ENCODE data around the gene TDRD10.

TDRD10 gene

DNA sequence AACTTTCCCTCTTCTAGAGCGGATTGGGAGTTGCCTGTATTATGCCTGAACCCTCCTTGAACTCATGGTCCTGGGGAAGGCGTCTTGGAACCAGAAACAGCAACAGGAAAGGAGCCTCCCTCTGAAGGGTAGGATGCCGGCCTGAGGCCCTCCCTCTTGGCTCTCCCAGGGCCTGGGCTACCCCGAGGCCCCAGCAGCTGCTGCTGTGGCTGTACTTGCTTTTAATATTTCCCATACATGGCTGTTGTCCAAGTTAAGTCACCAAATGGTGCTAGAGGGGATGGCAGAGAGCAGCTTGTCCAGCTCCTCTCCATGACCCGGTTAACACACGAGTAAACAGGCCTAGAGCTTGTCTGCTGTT lies 76.0 kb downstream of the TDRD10 start:
- no peak for TF ChIP-seq POLR2A (IDR thresholded peaks at IDR 0.05; ENCODE audit: low read depth, low read length)
- FAIRE-seq (no peak), DNase-seq (ENCODE audit: insufficient read length, low spot score) (no peak)

GRCh38 chr1:154579374-154579773 lies 77.4 kb downstream of the TDRD10 start:
- no peak for DNase-seq (ENCODE audit: insufficient read length, low spot score)
- TF ChIP-seq POLR2A (IDR thresholded peaks at IDR 0.05; ENCODE audit: low read depth, low read length), result no peak
- no peak for FAIRE-seq

DNA sequence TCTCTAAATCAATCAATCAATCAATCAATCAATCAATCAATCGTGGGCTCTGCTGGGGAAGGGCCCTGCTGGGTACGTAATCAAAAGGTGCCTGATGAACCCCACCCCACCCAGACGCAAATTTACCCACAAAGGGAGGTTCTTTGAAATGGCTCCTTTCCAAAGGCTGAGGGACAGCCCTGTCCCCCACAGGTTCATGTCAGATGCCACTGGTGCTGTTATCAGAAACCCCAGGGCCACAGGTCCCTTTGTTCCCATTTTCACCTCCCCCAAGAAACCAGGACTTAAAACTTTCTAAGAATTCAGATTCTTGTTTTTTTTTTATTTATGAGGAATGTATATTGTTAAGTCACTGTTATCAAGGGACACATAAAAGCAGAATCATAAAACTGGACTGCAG lies 79.7 kb downstream of the TDRD10 start:
- FAIRE-seq, result no peak
- no peak for DNase-seq (ENCODE audit: insufficient read length, low spot score)
- TF ChIP-seq POLR2A (IDR thresholded peaks at IDR 0.05; ENCODE audit: low read depth, low read length), result no peak

DNA sequence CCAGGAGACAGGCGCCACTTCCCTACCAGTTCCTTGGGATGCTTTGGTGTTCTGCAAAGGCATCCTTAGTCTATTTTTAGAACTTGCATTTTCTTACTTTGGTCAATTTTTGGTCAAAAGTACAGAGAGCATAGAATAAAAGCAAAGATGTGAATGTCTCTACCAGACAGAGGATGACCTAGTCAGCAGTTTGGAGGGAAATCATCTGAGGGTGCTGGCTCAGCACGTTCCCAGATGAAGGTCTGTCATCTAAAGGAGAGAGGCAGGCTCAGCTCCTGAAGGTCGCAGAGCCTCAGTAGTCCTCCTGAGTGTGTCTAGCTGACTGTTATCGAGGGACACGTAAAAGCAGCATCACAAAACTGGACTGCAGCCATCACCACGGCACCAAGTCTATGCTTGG lies 80.9 kb downstream of the TDRD10 start:
- TF ChIP-seq POLR2A (IDR thresholded peaks at IDR 0.05; ENCODE audit: low read depth, low read length), result no peak
- DNase-seq (ENCODE audit: insufficient read length, low spot score) (no peak), FAIRE-seq (no peak)

GRCh38 chr1:154583773-154584172 lies 81.8 kb downstream of the TDRD10 start:
- no peak for DNase-seq (ENCODE audit: insufficient read length, low spot score)
- no peak for FAIRE-seq
- no peak for TF ChIP-seq POLR2A (IDR thresholded peaks at IDR 0.05; ENCODE audit: low read depth, low read length)

- no peak for FAIRE-seq
- no peak for DNase-seq (ENCODE audit: insufficient read length, low spot score)
- no peak for TF ChIP-seq POLR2A (IDR thresholded peaks at IDR 0.05; ENCODE audit: low read depth, low read length)
Measured at GRCh38 chr1:154584267-154584994, 82.4 kb downstream of the TDRD10 start.

DNA sequence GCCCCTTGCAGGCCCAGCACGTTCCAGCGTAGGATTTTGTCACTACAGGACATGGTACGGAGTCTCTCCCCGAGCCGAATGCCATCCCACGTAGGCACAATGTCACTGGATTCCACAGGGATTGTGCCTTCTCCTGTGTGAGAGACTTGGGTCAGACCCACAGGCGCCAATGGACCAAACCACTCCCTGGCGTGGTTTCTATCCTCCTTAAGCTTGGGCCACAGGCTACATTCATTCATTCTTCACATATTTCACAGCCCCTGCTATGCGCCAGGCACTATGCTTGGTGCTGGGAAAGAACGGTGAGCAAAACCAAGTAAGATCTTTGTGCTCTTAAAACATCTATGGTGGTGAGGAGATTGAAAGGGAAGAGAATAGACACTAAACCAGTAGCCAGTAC lies 84.2 kb downstream of the TDRD10 start:
- FAIRE-seq (no peak), DNase-seq (ENCODE audit: insufficient read length, low spot score) (no peak)
- no peak for TF ChIP-seq POLR2A (IDR thresholded peaks at IDR 0.05; ENCODE audit: low read depth, low read length)

GRCh38 chr1:154586641-154587040 lies 84.6 kb downstream of the TDRD10 start:
- DNase-seq (ENCODE audit: insufficient read length, low spot score) (no peak), FAIRE-seq (no peak)
- TF ChIP-seq POLR2A (IDR thresholded peaks at IDR 0.05; ENCODE audit: low read depth, low read length), result no peak

GRCh38 chr1:154589780-154590179 lies 87.8 kb downstream of the TDRD10 start:
- no peak for TF ChIP-seq POLR2A (IDR thresholded peaks at IDR 0.05; ENCODE audit: low read depth, low read length)
- FAIRE-seq (no peak), DNase-seq (ENCODE audit: insufficient read length, low spot score) (no peak)

GRCh38 chr1:154590756-154591155 lies 88.7 kb downstream of the TDRD10 start:
- DNase-seq (ENCODE audit: insufficient read length, low spot score) (no peak), FAIRE-seq (no peak)
- no peak for TF ChIP-seq POLR2A (IDR thresholded peaks at IDR 0.05; ENCODE audit: low read depth, low read length)

GRCh38 chr1:154591206-154591605 lies 89.2 kb downstream of the TDRD10 start:
- DNase-seq (ENCODE audit: insufficient read length, low spot score) (no peak), FAIRE-seq (no peak)
- TF ChIP-seq POLR2A (IDR thresholded peaks at IDR 0.05; ENCODE audit: low read depth, low read length), result no peak

GRCh38 chr1:154593390-154593789 lies 91.4 kb downstream of the TDRD10 start:
- DNase-seq (ENCODE audit: insufficient read length, low spot score) (no peak), FAIRE-seq (no peak)
- TF ChIP-seq POLR2A (IDR thresholded peaks at IDR 0.05; ENCODE audit: low read depth, low read length), result no peak

- FAIRE-seq (no peak), DNase-seq (ENCODE audit: insufficient read length, low spot score) (no peak)
- no peak for TF ChIP-seq POLR2A (IDR thresholded peaks at IDR 0.05; ENCODE audit: low read depth, low read length)
Measured at GRCh38 chr1:154594811-154595210, 92.8 kb downstream of the TDRD10 start.

DNA sequence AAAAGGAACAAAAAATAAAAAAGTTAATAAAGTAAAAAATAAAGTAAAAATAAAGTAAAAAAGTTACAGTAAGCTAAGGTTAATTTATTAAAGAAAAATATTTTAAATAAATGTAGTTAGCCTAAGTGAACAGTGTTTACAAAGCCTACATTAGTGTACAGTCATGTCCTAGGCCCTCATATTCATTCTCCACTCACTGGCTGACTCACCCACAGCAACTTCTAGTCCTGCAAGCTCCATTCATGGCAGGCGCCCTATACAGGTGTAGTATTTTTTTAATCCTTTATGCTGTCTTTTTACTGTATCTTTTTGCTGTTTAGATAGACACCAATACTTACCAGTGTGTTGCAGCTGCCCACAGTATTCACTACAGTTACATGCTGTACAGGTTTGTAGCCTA lies 93.6 kb downstream of the TDRD10 start:
- FAIRE-seq, result no peak
- DNase-seq (ENCODE audit: insufficient read length, low spot score), result no peak

More for the DNA sequence above, 93.6 kb downstream of the TDRD10 start:
- TF ChIP-seq POLR2A (IDR thresholded peaks at IDR 0.05; ENCODE audit: low read depth, low read length), result no peak

Measured in H54 (cell line).